DMS 273 (cell line): ENCODE measurements around the gene NRDC.
"Not testable (repeated sequence)": the region's sequence is repeated elsewhere in the genome, so short reads cannot be mapped to it uniquely, and the experiment has no call there.

Source experiments
- DNase-seq: peaks from one replicate; lab custom pipeline; 2025; ENCODE audit not compliant: unreplicated experiment; lab: John Stamatoyannopoulos, UW

The NRDC gene

DNA sequence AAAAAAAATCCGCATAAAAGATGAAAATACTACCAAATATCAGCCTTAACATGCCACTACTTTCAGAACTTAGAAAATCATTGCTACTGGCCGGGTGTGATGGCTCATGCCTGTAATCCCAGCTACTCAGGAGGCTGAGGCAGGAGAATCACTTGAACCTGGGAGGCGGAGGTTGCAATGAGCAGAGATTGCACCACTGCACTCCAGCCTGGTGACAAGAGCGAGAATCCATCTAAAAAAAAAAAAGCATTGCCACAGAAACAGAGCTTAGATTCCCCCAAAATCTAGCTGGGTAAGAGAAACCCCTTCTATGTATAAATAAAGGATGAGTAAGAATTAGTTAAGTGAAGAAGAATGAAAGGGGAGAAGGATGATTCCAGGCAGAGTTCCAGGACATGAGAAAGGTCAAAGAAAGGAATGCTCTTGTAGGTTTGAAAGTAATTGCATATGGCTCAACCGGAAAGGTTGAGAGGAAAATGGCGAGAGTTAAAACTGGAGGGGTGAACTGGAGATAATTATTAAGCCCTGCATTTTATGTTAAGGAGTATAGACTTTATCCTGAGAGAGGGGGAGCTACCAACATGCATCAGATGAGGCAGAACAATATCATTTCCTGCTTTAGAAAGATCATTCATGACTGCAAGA lies 19.7 kb upstream of the NRDC start:
- no peak for DNase-seq

DNA sequence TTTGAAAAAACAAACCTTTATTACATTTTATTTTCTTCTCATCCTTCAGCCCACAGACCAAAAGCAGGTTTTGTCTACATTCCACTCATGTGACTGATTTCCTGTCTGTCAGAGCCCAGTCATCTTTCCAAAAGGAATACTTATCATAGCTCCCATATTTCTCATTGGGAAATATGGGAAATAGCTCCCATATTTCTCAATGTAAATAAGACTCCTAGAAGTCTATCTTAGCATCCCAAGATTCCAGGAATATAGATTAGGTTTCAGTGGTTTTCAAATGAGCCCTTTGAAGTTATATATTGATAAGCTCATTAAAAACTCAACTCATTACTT lies 19.1 kb upstream of the NRDC start:
- no peak for DNase-seq

- DNase-seq: not testable (repeated sequence)
Observed at GRCh38 chr1:51894748-51895147, 16.2 kb upstream of the NRDC start.

DNA sequence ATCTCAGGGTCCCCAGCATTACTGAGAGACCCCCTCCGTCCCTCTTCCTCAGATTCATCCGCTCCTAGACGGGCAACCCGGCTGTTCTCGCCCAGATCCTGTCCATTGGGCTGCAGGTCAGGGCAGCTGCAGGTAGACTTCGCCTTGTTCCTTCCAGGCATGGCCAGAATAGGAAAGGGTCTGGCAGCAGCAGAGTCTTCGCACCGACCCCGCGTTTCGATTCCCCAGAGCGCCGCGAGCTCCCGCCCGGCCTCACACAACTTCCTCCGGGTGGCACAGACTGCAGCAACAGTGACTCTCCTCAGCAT lies 265 bp downstream of the NRDC start:
- no peak for DNase-seq

GRCh38 chr1:51877434-51878307 lies 856 bp downstream of the NRDC start:
- peak; percentile 62 for DNase-seq

DNA sequence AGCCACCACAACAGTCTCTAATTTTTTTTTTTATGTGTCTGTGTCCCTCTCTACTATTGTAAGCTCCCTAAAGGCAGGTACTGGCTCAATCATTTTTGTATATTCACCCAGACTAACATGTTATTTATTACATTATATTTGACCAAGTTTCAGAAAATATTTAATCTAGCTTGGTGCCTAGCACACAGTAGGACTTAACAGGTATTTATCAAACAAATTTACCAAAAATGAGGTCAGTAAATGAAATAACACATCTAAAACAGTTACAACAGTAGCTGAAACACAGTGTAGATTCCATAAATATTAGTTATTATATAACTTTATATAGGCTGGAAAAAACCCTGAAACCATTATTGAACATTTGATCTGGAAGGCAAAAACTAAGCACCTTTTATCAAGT lies 2.7 kb downstream of the NRDC start:
- DNase-seq: no peak

DNA sequence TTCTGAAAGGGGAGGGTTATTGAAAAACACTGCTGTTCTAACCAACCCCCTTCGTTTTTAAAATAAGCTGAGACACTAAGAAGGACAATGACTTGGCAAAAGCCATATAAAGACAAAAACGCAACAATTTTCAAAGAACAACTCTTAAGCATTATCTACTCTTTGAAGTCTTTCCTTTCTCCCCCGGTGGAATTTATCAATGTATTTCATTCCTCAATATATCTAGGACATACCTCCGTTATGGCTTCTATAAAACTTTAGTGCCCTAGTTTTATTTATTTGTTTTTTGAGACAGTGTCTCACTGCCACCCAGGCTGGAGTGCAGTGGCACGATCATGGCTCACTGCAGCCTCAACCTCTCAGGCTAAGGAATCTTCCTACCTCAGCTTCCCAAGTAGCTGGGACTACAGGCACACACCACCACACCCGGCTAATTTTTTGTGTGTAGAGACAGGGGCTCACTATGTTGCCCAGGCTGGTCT lies 3.2 kb downstream of the NRDC start:
- no peak for DNase-seq

GRCh38 chr1:51873270-51873669 lies 5.3 kb downstream of the NRDC start:
- DNase-seq: not testable (repeated sequence)

DNA sequence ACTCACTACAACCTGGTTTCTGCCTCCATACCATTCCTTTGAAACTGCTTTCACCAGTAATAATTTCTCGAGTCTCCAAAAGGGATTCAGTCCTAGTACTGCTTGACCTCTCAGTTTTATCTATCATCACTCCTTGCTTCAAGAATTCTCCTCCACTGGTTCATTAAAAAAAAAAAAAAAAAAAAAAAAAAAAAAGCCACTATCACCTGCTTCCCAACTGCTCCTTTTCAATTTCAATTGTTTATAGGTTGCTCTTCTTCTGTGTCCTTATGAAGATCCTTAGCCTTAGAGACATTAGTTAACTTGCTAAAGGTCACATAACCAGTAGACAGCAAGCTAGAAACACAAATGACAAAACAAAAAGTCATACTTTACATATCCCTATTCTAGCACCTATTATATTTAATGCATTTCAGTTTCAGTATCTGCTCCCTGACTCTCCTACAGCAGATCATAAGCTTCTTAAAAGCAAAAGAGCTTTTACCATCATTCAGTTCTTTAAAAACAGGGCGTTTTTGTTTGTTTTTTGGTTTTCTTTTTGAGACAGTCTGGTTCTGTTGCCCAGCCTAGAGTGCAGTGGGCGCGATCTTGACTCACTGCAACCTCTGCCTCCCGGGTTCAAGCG lies 7.1 kb downstream of the NRDC start:
- DNase-seq: no peak

DNA sequence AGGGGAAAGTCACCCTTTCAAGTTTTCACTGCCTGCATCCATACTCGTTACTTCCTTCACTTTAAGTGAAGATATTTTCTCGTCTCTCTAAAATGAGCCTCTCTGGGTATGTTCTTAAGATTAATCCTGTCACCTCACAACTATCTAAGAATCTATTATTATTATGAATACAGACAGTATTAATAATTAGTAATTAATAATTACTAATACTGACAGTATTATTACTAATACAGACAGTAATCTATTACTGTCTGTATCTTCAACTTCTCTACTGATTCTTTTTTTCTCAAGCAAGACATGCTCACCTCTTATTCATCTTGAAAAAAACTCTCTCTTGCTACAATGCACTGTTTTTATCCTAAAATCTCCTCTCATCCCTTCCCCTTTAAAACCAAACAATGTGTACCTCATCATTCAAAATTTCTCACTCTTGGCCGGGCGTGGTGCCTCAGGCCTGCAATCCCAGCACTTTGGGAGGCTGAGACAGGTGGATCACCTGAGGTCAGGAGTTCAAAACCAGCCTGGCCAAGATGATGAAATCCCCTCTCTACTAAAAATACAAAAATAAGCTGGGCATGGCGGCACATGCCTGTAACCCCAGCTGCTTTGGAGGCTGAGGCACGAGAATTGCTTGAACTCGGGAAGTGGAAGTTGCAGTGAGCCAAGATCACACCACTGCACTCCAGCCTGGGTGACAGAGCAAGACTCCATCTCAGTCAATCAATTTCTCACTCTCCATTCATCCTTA lies 7.8 kb downstream of the NRDC start:
- no peak for DNase-seq

GRCh38 chr1:51867479-51868232 lies 10.9 kb downstream of the NRDC start:
- DNase-seq: no peak

DNA sequence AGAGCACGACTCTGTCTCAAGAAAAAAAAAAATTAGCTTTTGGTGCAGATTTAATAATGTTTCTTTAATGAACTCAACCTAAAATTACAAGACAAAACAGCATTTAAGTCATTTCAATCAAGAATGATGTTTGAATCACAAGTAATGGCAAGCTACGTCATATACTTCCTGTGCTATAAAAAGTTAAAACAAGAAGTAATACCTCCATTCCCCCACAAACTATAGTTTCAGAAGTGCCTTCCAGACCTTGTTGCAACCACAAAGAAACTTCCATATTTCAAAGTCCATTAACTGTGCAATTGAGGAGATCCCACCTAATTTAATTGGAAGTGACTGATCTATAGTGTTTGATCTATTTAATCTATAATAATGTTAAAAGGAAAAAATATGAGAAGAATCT lies 15.1 kb downstream of the NRDC start:
- DNase-seq: no peak

DNA sequence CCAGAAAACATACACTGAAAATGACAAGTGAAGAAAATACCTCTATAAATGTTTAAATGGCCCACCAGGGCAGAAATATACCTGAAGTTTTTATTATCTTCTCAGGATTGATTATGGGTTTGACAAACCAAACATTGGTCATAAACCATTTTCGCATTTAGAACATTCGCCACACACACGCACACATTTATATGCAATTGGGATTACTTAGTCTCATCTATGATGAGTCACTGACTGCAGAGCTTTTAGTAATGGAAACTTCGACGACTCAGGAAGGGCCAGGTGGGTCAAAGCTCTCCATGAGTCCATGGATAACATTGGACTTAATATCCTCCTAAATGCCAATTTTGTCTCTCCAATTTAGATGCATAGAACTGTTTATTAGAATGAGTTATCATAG lies 16.9 kb downstream of the NRDC start:
- DNase-seq: no peak

GRCh38 chr1:51859735-51860134 lies 18.8 kb downstream of the NRDC start:
- DNase-seq: no peak

GRCh38 chr1:51859333-51859732 lies 19.2 kb downstream of the NRDC start:
- no peak for DNase-seq

GRCh38 chr1:51858892-51859291 lies 19.6 kb downstream of the NRDC start:
- no peak for DNase-seq

DNA sequence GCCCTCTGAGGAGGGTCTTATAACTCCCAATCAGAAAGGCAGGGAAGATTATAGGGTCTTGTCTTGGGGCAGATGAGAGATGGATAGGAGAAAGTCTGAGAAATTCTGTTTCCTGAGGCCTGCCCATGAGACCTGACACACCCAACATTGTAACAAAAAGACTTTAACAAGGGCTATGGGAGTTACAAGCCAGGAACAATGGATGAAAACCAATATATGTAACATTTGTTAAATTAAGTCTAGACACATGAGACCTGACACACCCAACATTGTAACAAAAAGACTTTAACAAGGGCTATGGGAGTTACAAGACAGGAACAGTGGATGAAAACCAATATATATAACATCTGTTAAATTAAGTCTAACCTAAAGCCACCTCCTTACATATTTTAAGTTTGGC lies 21.8 kb downstream of the NRDC start:
- no peak for DNase-seq

DNA sequence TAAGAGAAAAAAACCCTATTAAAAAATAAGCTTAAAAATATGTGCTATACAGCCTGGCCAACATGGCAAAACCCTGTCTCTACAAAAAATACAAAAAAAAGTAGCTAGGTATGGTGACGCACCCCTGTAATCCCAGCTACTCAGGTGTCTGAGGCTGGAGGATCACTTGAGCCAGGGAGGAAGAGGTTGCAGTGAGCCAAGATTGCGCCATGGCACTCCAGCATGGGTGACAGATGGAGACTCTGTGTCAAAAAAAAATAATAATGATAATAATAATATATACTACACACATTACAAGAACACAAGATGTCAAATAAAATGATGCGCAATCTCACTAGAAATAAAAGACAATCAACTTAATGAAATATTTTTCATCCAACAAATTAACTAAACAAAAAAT lies 22.9 kb downstream of the NRDC start:
- DNase-seq: peak; percentile 23

GRCh38 chr1:51853360-51853759 lies 25.2 kb downstream of the NRDC start:
- DNase-seq: no peak

- peak; percentile 44 for DNase-seq
Observed at GRCh38 chr1:51851882-51852396, 26.6 kb downstream of the NRDC start.
